Measurements from ENCODE around the gene SLC35E4. TPM values are rescaled to one million over a fixed set of nuclear protein-coding genes. Genes with fewer than 3 reads are reported as not detected.
"Not testable (repeated sequence)": the region's sequence is repeated elsewhere in the genome, so short reads cannot be mapped to it uniquely, and the experiment has no call there.

Gene SLC35E4
- total RNA-seq, 1 donor from 2014 or later: 2.0 TPM

- ATAC-seq: no peak
Observed at GRCh38 chr22:30612789-30613188, 22.8 kb upstream of the SLC35E4 start.

GRCh38 chr22:30614268-30614667 is 21.3 kb upstream of the SLC35E4 start:
- ATAC-seq: no peak

- ATAC-seq: no peak
Observed at GRCh38 chr22:30614879-30615278, 20.7 kb upstream of the SLC35E4 start.

- ATAC-seq: peak; percentile 21
Observed at GRCh38 chr22:30615543-30615954, 20.0 kb upstream of the SLC35E4 start.

- ATAC-seq: no peak
Observed at GRCh38 chr22:30617819-30618218, 17.8 kb upstream of the SLC35E4 start.

- not testable (repeated sequence) for ATAC-seq
Observed at GRCh38 chr22:30619909-30620308, 15.7 kb upstream of the SLC35E4 start.

- peak; percentile 14 for ATAC-seq
Observed at GRCh38 chr22:30626413-30626812, 9.2 kb upstream of the SLC35E4 start.

GRCh38 chr22:30627471-30627870 is 8.1 kb upstream of the SLC35E4 start:
- no peak for ATAC-seq

- no peak for ATAC-seq
Observed at GRCh38 chr22:30628491-30628890, 7.1 kb upstream of the SLC35E4 start.

- ATAC-seq: not testable (repeated sequence)
Observed at GRCh38 chr22:30631469-30631868, 4.1 kb upstream of the SLC35E4 start.

GRCh38 chr22:30634471-30635233 is 929 bp upstream of the SLC35E4 start:
- ATAC-seq: peak; percentile 81

GRCh38 chr22:30636226-30637077 is 871 bp downstream of the SLC35E4 start:
- peak; percentile 22 for ATAC-seq

GRCh38 chr22:30637701-30638114 is 2.1 kb downstream of the SLC35E4 start:
- no peak for ATAC-seq

- ATAC-seq: no peak
Observed at GRCh38 chr22:30640361-30640760, 4.8 kb downstream of the SLC35E4 start.

GRCh38 chr22:30640839-30641430 is 5.4 kb downstream of the SLC35E4 start:
- no peak for ATAC-seq

- ATAC-seq: no peak
Observed at GRCh38 chr22:30643055-30643875, 7.7 kb downstream of the SLC35E4 start.

- ATAC-seq: no peak
Observed at GRCh38 chr22:30646518-30647160, 11.1 kb downstream of the SLC35E4 start.

- no peak for ATAC-seq
Observed at GRCh38 chr22:30647536-30647935, 12.0 kb downstream of the SLC35E4 start.

GRCh38 chr22:30648825-30649224 is 13.2 kb downstream of the SLC35E4 start:
- no peak for ATAC-seq

GRCh38 chr22:30649430-30650007 is 13.9 kb downstream of the SLC35E4 start:
- ATAC-seq: peak; percentile 98

- ATAC-seq: no peak
Observed at GRCh38 chr22:30650508-30651116, 15.0 kb downstream of the SLC35E4 start.
